IMR-90 (cell line): ENCODE data around the gene ACADM. TPM values are rescaled to one million over a fixed set of nuclear protein-coding genes. Genes with fewer than 3 reads are reported as not detected.

Source experiments
- ATAC-seq: fragments of 200-7000 bp; cut with Tn5 transposase; 2 replicates; pipeline ENCODE4 v1.9.1; 2020; ENCODE audit warnings: low read depth, mild to moderate bottlenecking, moderate library complexity
- BruUV-seq: library from RNA; stranded (reverse); fragments of 400-500 nt; replicated peaks from 2 replicates; lab custom pipeline; 2021; lab: Mats Ljungman, UMichigan
- CTCF ChIA-PET: fragments of 300-600 bp; formaldehyde crosslinking; extraction: SDS; loops from one replicate; lab custom pipeline; 2021; ENCODE audit warnings: antibody characterized with exemption; lab: Yijun Ruan, JAX
- POLR2A ChIA-PET: fragments of 300-600 bp; sonication (Branson Sonifier 250); formaldehyde crosslinking; loops from one replicate; lab custom pipeline; 2022; ENCODE audit warnings: antibody characterized with exemption; ENCODE audit not compliant: unreplicated experiment; lab: Charles Lee
- DNase-seq: peaks from one replicate; pipeline ENCODE4 v3.0.0; 2013
- H2AFZ ChIP-seq: replicated peaks from 2 replicates; pipeline ENCODE3; 2013; ENCODE audit warnings: low read length, mild to moderate bottlenecking; ENCODE audit not compliant: poor library complexity
- H2AK5ac ChIP-seq: 2 replicates; pipeline ENCODE4 v1.6.1; 2013; ENCODE audit warnings: low read depth, low read length, inconsistent platforms
- H2AK9ac ChIP-seq: replicated peaks from 2 replicates; pipeline ENCODE3; 2013; ENCODE audit warnings: mild to moderate bottlenecking, low read depth, low read length, moderate library complexity; ENCODE audit not compliant: poor library complexity
- H2BK120ac ChIP-seq: 2 replicates; pipeline ENCODE4 v1.6.1; 2013; ENCODE audit warnings: low read depth, low read length, inconsistent platforms
- H2BK15ac ChIP-seq: 3 replicates; pipeline ENCODE4 v1.6.1; 2013; ENCODE audit warnings: low read depth, low read length, inconsistent platforms
- H2BK20ac ChIP-seq: 2 replicates; pipeline ENCODE4 v1.6.1; 2013; ENCODE audit warnings: low read depth, mild to moderate bottlenecking, inconsistent platforms, low read length, moderate library complexity
- H2BK5ac ChIP-seq: 2 replicates; pipeline ENCODE4 v1.6.1; 2013; ENCODE audit warnings: mild to moderate bottlenecking, low read depth, low read length, inconsistent platforms; ENCODE audit not compliant: poor library complexity, severe bottlenecking
- H3K14ac ChIP-seq: replicated peaks from 2 replicates; pipeline ENCODE4 v1.6.1; 2013; ENCODE audit warnings: low read depth, low read length, inconsistent platforms
- H3K18ac ChIP-seq: 2 replicates; pipeline ENCODE4 v1.6.1; 2013; ENCODE audit warnings: low read depth, low read length, control low read depth
- H3K23ac ChIP-seq: 2 replicates; pipeline ENCODE4 v1.6.1; 2013; ENCODE audit warnings: low read depth, low read length, inconsistent platforms
- H3K27ac ChIP-seq: 2 replicates; pipeline ENCODE4 v1.5.1; 2013; ENCODE audit warnings: mild to moderate bottlenecking, control low read depth, low read length; ENCODE audit not compliant: insufficient read depth
- H3K27me3 ChIP-seq: 2 replicates; pipeline ENCODE4 v1.6.1; 2013; ENCODE audit warnings: low read length; ENCODE audit not compliant: control insufficient read depth, insufficient read depth
- H3K36me3 ChIP-seq: 2 replicates; pipeline ENCODE4 v1.6.1; 2013; ENCODE audit warnings: low read length, mixed read lengths; ENCODE audit not compliant: control insufficient read depth, insufficient read depth
- H3K4ac ChIP-seq: 2 replicates; pipeline ENCODE4 v1.6.1; 2013; ENCODE audit warnings: low read depth, low read length, inconsistent platforms
- H3K4me1 ChIP-seq: 2 replicates; pipeline ENCODE4 v1.6.1; 2013; ENCODE audit warnings: low read length, mixed read lengths; ENCODE audit not compliant: control insufficient read depth, insufficient read depth
- H3K4me2 ChIP-seq: 2 replicates; pipeline ENCODE4 v1.6.1; 2013; ENCODE audit warnings: low read depth, mild to moderate bottlenecking, control low read depth, low read length, moderate library complexity
- H3K4me3 ChIP-seq: 2 replicates; pipeline ENCODE4 v1.5.1; 2013; ENCODE audit warnings: low read depth, mild to moderate bottlenecking, control low read depth, low read length, moderate library complexity; ENCODE audit not compliant: insufficient read depth
- H3K56ac ChIP-seq: 2 replicates; pipeline ENCODE4 v1.6.1; 2013; ENCODE audit warnings: low read length, inconsistent platforms; ENCODE audit not compliant: insufficient read depth; ENCODE audit errors: extremely low read depth
- H3K79me1 ChIP-seq, 2 experiments: 2 replicates each; pipeline ENCODE4 v1.6.1; 2013; ENCODE audit warnings: low read length in 2 of 2, inconsistent platforms in 1 of 2, low read depth in 1 of 2
- H3K9ac ChIP-seq: 2 replicates; pipeline ENCODE4 v1.6.1; 2013; ENCODE audit warnings: low read depth, low read length, control low read depth
- H3K9me1 ChIP-seq: 2 replicates; pipeline ENCODE4 v1.6.1; 2013; ENCODE audit warnings: low read length, inconsistent platforms; ENCODE audit not compliant: insufficient read depth
- H3K9me3 ChIP-seq: 2 replicates; pipeline ENCODE4 v1.6.1; 2013; ENCODE audit warnings: low read length; ENCODE audit not compliant: control insufficient read depth, insufficient read depth
- H4K20me1 ChIP-seq: 2 replicates; pipeline ENCODE4 v1.6.1; 2013; ENCODE audit warnings: low read length, inconsistent platforms; ENCODE audit not compliant: insufficient read depth
- H4K5ac ChIP-seq: 2 replicates; pipeline ENCODE4 v1.6.1; 2013; ENCODE audit warnings: mild to moderate bottlenecking, low read depth, low read length, control low read depth
- H4K8ac ChIP-seq, 2 experiments: 2 replicates each; pipeline ENCODE4 v1.6.1; 2013; ENCODE audit warnings: low read depth in 2 of 2, low read length in 2 of 2, control low read depth in 1 of 2, inconsistent platforms in 1 of 2
- H4K91ac ChIP-seq: 2 replicates; pipeline ENCODE4 v1.6.1; 2013; ENCODE audit warnings: low read depth, low read length, inconsistent platforms; ENCODE audit not compliant: insufficient read depth
- BHLHE40 ChIP-seq: fragments of 150-350 bp; IDR thresholded peaks from 2 replicates; pipeline ENCODE4 v1.6.1; 2016; ENCODE audit warnings: mild to moderate bottlenecking, low read depth, low read length
- CEBPB ChIP-seq: IDR thresholded peaks from 2 replicates; pipeline ENCODE4 v1.6.1; 2012; ENCODE audit warnings: low read depth, low read length, improper control_type of control experiment
- CHD1 ChIP-seq: IDR thresholded peaks from 2 replicates; pipeline ENCODE4 v1.6.1; 2012; ENCODE audit warnings: low read depth, low read length, improper control_type of control experiment
- FOS ChIP-seq: fragments of 150-350 bp; IDR thresholded peaks from 2 replicates; pipeline ENCODE4 v1.6.1; 2016; ENCODE audit warnings: low read depth, low read length
- MXI1 ChIP-seq: IDR thresholded peaks from 2 replicates; pipeline ENCODE4 v1.6.1; 2012; ENCODE audit warnings: low read depth, mild to moderate bottlenecking, low read length, moderate library complexity, borderline replicate concordance
- NFE2L2 ChIP-seq: fragments of 150-350 bp; IDR thresholded peaks from 2 replicates; pipeline ENCODE4 v1.6.1; 2016; ENCODE audit warnings: low read depth, mild to moderate bottlenecking, low read length
- POLR2A ChIP-seq: IDR thresholded peaks from 2 replicates; pipeline ENCODE4 v1.6.1; 2012; ENCODE audit warnings: mild to moderate bottlenecking, low read depth, low read length
- RAD21 ChIP-seq: IDR thresholded peaks from 2 replicates; pipeline ENCODE4 v1.6.1; 2012; ENCODE audit warnings: low read length, improper control_type of control experiment
- RCOR1 ChIP-seq: IDR thresholded peaks from 2 replicates; pipeline ENCODE4 v1.6.1; 2012; ENCODE audit warnings: mild to moderate bottlenecking, low read length, improper control_type of control experiment; ENCODE audit not compliant: insufficient replicate concordance
- WGBS, 2 experiments: methylation state at CpG; one replicate each; pipeline versions ENCODE4 v1.1.5 to v1.1.7; 2013; ENCODE audit warnings: missing lambda C conversion rate in 2 of 2; ENCODE audit not compliant: insufficient read length in 1 of 2; ENCODE audit errors: extremely low coverage in 2 of 2; 5-methylcytosine and 5-hydroxymethylcytosine counted together
- dilution Hi-C: fragments of 300-500 bp; cut with HindIII; formaldehyde crosslinking; loops from one replicate; pipeline ENCODE4 v1.14.3; 2018; ENCODE audit warnings: low sequenced_read_pairs; ENCODE audit not compliant: unreplicated experiment
- in situ Hi-C: fragments of 300-500 bp; cut with MboI; formaldehyde crosslinking; loops from 3 replicates; pipeline ENCODE4 v1.14.3; 2019; ENCODE audit warnings: low sequenced_read_pairs, inconsistent platforms, mixed read lengths
- intact Hi-C: fragments of 100-400 bp; cut with micrococcal nuclease; formaldehyde crosslinking; loops from 2 replicates; pipeline ENCODE4 v1.10.0; 2022
- polyA plus RNA-seq, 3 experiments: library from polyadenylated mRNA; depleted of rRNA; stranded (reverse); fragments of >200 nt; gene quantifications; 2 replicates each; pipeline ENCODE4 v1.2.3, GENCODE V29; 2012; ENCODE audit warnings: low replicate concordance in 1 of 3
- total RNA-seq: library from RNA; depleted of rRNA; stranded (reverse); fragments of >200 nt; gene quantifications from 2 replicates; pipeline ENCODE4 v1.2.3, GENCODE V29; 2012
- TF ChIP-seq, protein P1 (sequence below): fragments of 150-350 bp; IDR thresholded peaks from 2 replicates; pipeline ENCODE4 v1.6.1; 2017; ENCODE audit warnings: mild to moderate bottlenecking, antibody characterized with exemption, low read length, low read depth
- TF ChIP-seq, protein P2 (sequence below): conservative IDR thresholded peaks from 2 replicates; pipeline ENCODE4 v1.5.1; 2012; ENCODE audit warnings: mild to moderate bottlenecking, low read depth, low read length, improper control_type of control experiment

ACADM gene
- total and polyA plus RNA-seq, 2 of the 4 experiments (the other 2 are of a cell fraction): 8.6 to 18.5 TPM

DNA sequence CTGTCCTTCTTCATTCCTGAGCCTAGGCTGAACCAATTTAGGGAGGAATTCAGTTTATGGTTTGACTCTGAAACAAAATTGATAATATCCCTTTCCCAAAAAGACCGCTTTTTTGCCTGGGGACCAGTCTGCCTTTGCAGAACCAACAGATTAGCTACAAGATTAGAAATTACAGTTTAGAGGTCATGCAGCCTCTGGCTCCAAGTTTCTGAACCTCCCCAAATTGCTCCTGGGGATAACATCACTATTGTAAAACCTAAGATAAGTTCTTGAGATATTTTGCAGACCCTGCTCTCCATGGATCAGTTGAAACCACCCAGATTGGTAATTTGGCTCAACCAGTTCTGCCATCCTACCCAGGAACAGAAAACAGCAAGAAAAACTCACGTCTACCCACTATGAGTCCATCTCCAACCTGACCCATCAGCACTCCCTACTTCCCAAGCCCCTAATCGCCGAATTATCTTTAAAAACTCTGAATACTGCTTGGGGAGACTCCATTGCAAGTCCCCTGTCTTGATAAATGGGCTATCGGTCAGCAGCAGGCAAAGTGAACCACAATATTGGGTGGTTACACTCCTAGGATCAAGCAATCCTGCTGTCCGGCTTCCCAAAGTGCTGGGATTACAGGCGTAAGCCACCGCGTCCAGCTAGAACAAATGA lies 60.9 kb downstream of the ACADM start (continued):
- TF ChIP-seq POLR2A: no peak
- no peak for TF ChIP-seq BHLHE40

DNA sequence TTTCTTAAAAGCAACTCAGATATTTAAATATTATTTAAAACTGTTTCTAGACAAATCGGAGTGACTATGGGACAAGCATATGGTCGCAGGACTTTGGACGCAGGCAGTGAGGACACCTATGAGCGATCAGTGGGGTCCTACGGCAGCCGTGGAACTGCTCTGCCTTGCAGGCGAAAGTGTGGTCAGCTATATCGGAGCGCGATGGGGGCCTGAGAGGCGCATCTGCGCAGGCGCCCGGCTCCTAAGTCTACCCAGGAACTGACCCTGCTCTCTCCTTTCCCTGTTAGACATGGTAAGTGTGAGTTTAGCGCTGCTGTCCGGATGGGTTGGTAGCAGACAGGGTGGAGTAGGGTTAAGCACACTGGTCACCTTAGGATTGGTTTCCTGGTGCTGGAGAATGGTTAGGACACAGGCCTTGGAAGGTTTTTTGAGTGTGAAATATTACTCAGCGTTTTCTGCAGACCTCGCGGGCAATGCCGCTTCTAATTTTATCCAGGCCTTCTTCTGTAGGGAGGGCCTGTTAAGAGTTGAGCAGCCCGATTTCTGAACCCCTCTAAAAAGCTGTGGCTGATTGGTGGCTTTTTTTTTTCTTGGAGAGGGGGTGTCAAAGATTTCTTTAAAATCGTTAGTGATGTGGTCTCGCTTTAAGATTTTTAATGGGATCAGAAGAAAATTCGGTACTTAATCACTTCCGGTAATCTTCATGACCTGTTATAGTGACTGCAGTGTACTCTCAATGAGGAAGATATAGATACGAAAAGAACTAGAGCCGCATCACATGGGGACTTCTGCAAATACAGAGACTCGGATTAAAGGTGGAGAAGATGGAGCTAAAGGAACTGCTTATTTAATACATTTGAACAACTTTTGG lies 61.7 kb downstream of the ACADM start, which contains the start of gene RABGGTB:
RABGGTB (plus strand) TSS at position 274 of the 871 bp plus-strand sequence; CDS start at position 290, 16 bp downstream.
- Histone ChIP-seq H3K9me1 (0 out of 2 replicates have a peak, but pooled peaks cover 2% of the 10 kb centered on the region), H2AFZ (peak within 1 kb of the TSS; percentile 84), H3K9ac (peak within 1 kb of the TSS; percentile 96), H3K27ac (peak within 1 kb of the TSS; percentile 81), H4K91ac (peak within 1 kb of the TSS; percentile 92), H4K20me1 (peaks cover 41% of the 10 kb centered on the region), H3K4me1 (peaks cover 2% of the 10 kb centered on the region; the same call in 1 of the 2 replicates), H3K27me3 (no peaks in the 10 kb centered on the region), H3K79me1 (peaks cover 5 to 14% of the 10 kb centered on the region in 2 experiments; a peak in 2 of 4 replicates), H3K23ac (peak within 1 kb of the TSS; percentile 96), H3K9me3 (no peaks in the 10 kb centered on the region), H2BK120ac (peak within 1 kb of the TSS; percentile 29; the same call in 1 of the 2 replicates), H3K4me2 (peak within 1 kb of the TSS; percentile 70), H2AK5ac (peak within 1 kb of the TSS; percentile 80), H3K36me3 (peaks cover 10% of the 10 kb centered on the region), H4K5ac (peak within 1 kb of the TSS; percentile 91), H2BK15ac (no peak within 1 kb of the TSS), H3K4ac (peak within 1 kb of the TSS; percentile 95), H3K18ac (peak within 1 kb of the TSS; percentile 68), H4K8ac (peak within 1 kb of the TSS; percentile 96), H2BK5ac (peak within 1 kb of the TSS; percentile 84), H3K14ac (peak within 1 kb of the TSS; percentile 94), H3K4me3 (peak within 1 kb of the TSS; percentile 57), H3K56ac (peak within 1 kb of the TSS; percentile 97), H2BK20ac (no peak within 1 kb of the TSS), H2AK9ac (peak within 1 kb of the TSS; percentile 93)
- dilution Hi-C loops: no loop called here
- ATAC-seq: peak; percentile 100
- DNase-seq: peak; percentile 95
- intact Hi-C loops: loop anchor here (1.0 to 2.0 kb wide), 2 partner anchors 21 to 62 kb away; partner anchors contain the start of gene ACADM
- ChIA-PET CTCF (no interaction called here), POLR2A (interaction anchor here (0.6 kb wide), 2 partner anchors 21 to 35 kb away, joined by 3 to 6 read pairs; no protein-coding TSS in a partner anchor)
- 0% methylated on average over 6 of the region's 28 CpGs; no CpG with 5 or more reads in 1 of the 2 experiments for WGBS, 2 experiments
- TSS peak; percentile 84 for BruUV-seq
- in situ Hi-C loops: loop anchor here (10.0 kb wide), 1 partner anchor 61 kb away; the partner anchor contains the start of gene ACADM
- TF ChIP-seq RAD21 (peak; percentile 26; the same call in 1 of the 2 replicates), FOS (no peak), MXI1 (peak; percentile 39; the same call in 1 of the 2 replicates), BHLHE40 (no peak), RCOR1 (no peak), CHD1 (peak; percentile 91), NFE2L2 (no peak), CEBPB (no peak), POLR2A (peak; percentile 99)
- TF ChIP-seq, protein P1, sequence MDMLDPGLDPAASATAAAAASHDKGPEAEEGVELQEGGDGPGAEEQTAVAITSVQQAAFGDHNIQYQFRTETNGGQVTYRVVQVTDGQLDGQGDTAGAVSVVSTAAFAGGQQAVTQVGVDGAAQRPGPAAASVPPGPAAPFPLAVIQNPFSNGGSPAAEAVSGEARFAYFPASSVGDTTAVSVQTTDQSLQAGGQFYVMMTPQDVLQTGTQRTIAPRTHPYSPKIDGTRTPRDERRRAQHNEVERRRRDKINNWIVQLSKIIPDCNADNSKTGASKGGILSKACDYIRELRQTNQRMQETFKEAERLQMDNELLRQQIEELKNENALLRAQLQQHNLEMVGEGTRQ: no peak; the same call in 1 of the 2 replicates
- TF ChIP-seq, protein P2, sequence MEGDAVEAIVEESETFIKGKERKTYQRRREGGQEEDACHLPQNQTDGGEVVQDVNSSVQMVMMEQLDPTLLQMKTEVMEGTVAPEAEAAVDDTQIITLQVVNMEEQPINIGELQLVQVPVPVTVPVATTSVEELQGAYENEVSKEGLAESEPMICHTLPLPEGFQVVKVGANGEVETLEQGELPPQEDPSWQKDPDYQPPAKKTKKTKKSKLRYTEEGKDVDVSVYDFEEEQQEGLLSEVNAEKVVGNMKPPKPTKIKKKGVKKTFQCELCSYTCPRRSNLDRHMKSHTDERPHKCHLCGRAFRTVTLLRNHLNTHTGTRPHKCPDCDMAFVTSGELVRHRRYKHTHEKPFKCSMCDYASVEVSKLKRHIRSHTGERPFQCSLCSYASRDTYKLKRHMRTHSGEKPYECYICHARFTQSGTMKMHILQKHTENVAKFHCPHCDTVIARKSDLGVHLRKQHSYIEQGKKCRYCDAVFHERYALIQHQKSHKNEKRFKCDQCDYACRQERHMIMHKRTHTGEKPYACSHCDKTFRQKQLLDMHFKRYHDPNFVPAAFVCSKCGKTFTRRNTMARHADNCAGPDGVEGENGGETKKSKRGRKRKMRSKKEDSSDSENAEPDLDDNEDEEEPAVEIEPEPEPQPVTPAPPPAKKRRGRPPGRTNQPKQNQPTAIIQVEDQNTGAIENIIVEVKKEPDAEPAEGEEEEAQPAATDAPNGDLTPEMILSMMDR: no peak
